ENCODE measurements around the gene ENAH. TPM values are rescaled to one million over a fixed set of nuclear protein-coding genes. Genes with fewer than 3 reads are reported as not detected.

ENAH gene
- total RNA-seq, 4 donors from 2014 or later: 28.4 to 53.3 (median 32.6) TPM

DNA sequence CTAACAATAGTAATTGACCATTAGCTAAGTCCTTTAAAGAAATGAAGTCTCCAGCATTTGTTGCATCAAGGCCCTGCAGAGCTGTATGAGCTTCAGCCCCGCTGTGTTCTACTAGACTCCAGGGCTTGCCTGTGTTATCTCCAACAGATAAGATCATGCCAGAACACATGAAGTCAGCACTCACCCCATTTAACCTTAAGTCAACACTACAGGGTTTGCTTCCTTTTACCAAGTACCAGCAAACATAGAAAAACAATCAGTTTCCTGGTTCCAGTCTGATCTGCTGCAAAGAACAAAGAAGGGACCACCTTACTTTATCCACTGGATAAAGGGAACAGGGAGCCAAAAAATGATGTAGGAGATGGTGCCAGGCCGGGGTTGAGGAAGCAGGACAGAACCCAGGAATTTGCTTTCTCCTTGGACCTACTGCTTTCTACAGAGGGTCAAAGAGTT lies 41.3 kb upstream of the ENAH start:
- TF ChIP-seq, protein P1, sequence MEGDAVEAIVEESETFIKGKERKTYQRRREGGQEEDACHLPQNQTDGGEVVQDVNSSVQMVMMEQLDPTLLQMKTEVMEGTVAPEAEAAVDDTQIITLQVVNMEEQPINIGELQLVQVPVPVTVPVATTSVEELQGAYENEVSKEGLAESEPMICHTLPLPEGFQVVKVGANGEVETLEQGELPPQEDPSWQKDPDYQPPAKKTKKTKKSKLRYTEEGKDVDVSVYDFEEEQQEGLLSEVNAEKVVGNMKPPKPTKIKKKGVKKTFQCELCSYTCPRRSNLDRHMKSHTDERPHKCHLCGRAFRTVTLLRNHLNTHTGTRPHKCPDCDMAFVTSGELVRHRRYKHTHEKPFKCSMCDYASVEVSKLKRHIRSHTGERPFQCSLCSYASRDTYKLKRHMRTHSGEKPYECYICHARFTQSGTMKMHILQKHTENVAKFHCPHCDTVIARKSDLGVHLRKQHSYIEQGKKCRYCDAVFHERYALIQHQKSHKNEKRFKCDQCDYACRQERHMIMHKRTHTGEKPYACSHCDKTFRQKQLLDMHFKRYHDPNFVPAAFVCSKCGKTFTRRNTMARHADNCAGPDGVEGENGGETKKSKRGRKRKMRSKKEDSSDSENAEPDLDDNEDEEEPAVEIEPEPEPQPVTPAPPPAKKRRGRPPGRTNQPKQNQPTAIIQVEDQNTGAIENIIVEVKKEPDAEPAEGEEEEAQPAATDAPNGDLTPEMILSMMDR (IDR thresholded peaks at IDR 0.05; ENCODE audit: low read depth): no peak

DNA sequence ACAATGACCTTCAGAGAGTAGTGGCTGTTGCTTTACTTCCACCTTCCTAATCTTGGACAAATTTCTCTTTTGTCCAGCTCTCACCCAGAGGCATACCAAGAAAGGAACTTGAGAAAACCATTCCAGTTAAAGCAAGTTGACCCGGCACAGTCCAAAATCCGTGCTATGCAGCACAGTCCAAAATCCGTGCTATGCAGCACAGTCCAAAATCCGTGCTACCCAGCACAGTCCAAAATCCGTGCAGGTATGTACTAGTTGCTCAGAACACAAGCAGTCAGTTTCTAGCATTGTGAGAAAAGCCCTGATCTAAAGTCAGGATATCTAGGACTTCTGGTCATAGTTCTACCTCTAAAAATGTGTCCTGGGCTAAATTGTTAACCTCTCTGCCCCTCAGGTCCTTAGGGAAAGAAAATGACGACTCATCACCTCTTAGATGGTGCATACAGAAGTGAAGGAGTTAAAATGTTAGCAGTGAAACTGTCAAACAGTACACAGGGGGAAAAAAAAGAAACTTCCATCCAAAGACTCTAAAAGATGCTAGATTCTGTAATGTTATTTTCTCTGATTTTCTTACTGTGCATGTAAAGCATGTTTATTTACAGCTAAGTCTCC lies 40.3 kb upstream of the ENAH start:
- TF ChIP-seq, protein P1 (IDR thresholded peaks at IDR 0.05; ENCODE audit: low read depth): no peak

DNA sequence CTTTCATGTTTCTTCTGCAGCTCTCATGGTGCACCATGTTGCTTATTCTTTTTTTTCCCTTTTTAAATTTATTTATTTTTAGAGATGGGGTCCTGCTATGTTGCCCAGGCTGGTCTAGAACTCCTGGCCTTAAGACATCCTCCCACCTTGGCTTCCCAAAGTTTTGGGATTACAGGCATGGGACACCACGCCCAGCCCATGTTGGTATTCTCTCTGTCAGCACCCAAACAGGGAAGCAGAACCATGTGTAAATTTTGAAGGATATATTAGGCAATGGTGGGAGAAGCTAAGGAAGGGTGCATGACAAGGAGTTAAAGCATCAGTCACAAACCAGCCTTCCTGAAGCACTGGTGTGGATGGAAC lies 39.6 kb upstream of the ENAH start:
- TF ChIP-seq, protein P1 (IDR thresholded peaks at IDR 0.05; ENCODE audit: low read depth): no peak

DNA sequence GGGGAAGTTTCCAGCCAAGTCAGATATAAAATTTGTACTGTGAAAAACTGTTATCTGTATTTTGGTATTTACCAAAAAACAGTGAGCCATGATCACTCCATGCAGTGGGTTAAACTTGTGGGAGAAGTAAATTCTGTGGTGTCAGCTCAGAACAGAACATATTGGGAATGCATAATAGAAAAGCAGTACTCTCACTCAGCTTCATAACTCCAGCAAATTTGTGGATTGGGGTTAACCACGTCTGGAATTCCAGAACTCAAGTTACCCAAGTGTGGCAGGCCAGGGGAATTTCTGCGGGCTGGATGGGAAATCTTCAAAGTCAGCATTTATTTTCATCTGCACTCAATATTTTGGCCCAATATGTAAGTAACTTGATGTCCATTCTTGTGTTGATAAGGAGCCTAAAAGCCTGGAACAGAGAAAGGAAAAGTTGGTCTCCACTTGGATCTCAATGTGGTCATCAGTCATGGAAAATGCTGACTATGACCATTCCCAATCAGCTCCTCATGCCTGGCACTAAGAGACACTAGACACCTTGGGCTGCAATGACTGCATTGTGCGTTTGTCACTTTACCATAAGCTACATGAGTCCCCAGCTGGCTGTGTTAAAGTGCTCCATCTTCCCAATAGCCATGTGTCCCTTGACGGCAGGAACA lies 39.1 kb upstream of the ENAH start:
- TF ChIP-seq, protein P1 (IDR thresholded peaks at IDR 0.05; ENCODE audit: low read depth): no peak

DNA sequence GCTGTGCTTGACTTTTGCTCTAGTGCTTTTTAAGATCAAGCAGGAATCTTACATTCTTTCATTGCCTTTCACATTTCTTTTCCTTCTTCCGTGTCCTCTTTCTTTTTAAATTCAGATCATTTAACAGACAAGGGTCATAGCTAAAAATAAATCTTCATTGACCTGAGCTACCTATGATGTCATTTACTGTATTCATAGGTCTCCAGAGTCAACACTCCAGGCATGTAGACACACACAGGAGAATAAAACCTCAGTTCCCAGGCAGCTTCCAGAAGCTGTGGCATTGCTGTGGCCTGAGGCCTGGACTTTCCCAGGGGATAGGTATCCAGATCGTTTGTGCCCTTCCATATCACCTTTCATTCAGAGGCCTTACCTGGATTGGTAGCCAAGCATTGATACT lies 38.5 kb upstream of the ENAH start:
- TF ChIP-seq, protein P1 (IDR thresholded peaks at IDR 0.05; ENCODE audit: low read depth): no peak

DNA sequence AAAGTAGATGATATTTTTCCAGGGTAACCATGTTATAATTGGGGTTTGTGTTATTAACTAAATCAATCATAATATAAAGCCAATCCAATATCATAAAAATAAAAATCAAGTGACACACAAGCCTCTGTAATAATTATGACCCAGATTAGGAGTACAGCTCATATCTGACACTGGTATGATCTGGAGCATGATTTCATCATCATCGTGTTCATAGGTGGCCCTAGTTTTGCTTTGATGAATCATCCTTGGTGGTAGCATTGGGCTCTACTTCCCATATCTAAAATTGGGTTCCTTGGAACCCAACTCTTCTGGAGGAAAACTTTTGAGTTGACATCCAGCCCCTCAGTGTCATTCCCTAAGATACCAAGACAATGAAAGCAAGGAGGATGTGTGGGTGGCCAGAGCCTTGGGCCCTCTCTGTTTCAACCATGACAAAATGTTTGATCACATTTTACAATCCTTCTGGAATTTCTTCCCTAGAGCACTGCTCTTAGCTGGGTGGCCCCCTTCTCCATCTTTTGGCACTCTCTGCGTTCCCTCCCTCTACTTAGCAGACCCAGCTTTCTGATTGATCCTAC lies 37.0 kb upstream of the ENAH start:
- TF ChIP-seq, protein P1 (IDR thresholded peaks at IDR 0.05; ENCODE audit: low read depth): no peak

DNA sequence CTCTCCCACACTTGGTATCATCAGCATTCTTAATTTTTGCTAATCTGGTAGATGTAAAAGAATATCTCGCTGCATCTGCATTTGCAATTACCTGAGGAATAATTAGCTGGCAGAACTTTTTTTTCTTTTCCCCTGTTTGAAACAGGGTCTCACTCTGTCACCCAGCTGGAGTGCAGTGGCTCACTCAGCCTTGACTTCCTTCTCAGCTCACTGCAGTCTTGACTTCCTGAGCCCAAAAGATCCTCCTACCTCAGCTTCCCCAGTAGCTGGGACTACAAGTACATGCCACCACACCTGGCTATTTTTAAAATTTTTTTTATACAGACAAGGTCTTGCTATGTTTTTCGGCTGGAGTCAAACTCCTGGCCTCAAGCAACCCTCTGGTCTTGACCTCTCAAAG lies 35.4 kb upstream of the ENAH start:
- TF ChIP-seq, protein P1 (IDR thresholded peaks at IDR 0.05; ENCODE audit: low read depth): no peak

All from subcutaneous adipose tissue (tissue), 4 donors.